Activated T-cell treated with anti-CD3 and anti-CD28 coated beads for 4 hours (primary cell): ENCODE measurements around the gene STAT1.

Source experiments
- DNase-seq: peaks from one replicate; pipeline ENCODE4 v3.0.0-alpha.2; 2020

STAT1 gene

GRCh38 chr2:191013932-191014652 lies at the start of gene STAT1:
TSS of gene STAT1 (minus strand) at chr2:191014171. CDS start at chr2:191010003, 4,168 bp downstream.
- DNase-seq = peak; percentile 95

- DNase-seq = no peak
These were observed 49.6 kb upstream of the STAT1 start for GRCh38 chr2:191063584-191063983.

- DNase-seq = no peak
These were observed 47.5 kb upstream of the STAT1 start for GRCh38 chr2:191061381-191061980.

GRCh38 chr2:191059308-191059707 lies 45.3 kb upstream of the STAT1 start:
- no peak for DNase-seq

GRCh38 chr2:191056228-191056627 lies 42.3 kb upstream of the STAT1 start:
- no peak for DNase-seq

GRCh38 chr2:191053256-191053655 lies 39.3 kb upstream of the STAT1 start:
- no peak for DNase-seq

GRCh38 chr2:191051825-191052778 lies 38.1 kb upstream of the STAT1 start:
- no peak for DNase-seq

- DNase-seq = no peak
These were observed 37.2 kb upstream of the STAT1 start for GRCh38 chr2:191051177-191051576.

GRCh38 chr2:191050640-191050987 lies 36.6 kb upstream of the STAT1 start:
- no peak for DNase-seq

- DNase-seq = no peak
These were observed 36.0 kb upstream of the STAT1 start for GRCh38 chr2:191049728-191050639.

GRCh38 chr2:191048073-191048472 lies 34.1 kb upstream of the STAT1 start:
- DNase-seq = no peak

- DNase-seq = no peak
These were observed 31.2 kb upstream of the STAT1 start for GRCh38 chr2:191045141-191045540.

- DNase-seq = no peak
These were observed 29.5 kb upstream of the STAT1 start for GRCh38 chr2:191043438-191043837.

GRCh38 chr2:191041418-191042161 lies 27.6 kb upstream of the STAT1 start:
- no peak for DNase-seq

GRCh38 chr2:191039616-191040015 lies 25.6 kb upstream of the STAT1 start:
- no peak for DNase-seq

GRCh38 chr2:191038741-191039140 lies 24.8 kb upstream of the STAT1 start:
- DNase-seq = no peak

- no peak for DNase-seq
These were observed 24.3 kb upstream of the STAT1 start for GRCh38 chr2:191038241-191038725.

- DNase-seq = no peak
These were observed 23.4 kb upstream of the STAT1 start for GRCh38 chr2:191037351-191037750.

GRCh38 chr2:191036363-191036762 lies 22.4 kb upstream of the STAT1 start:
- no peak for DNase-seq

GRCh38 chr2:191032588-191033429 lies 18.8 kb upstream of the STAT1 start:
- no peak for DNase-seq

GRCh38 chr2:191031256-191031655 lies 17.3 kb upstream of the STAT1 start:
- DNase-seq = no peak
